T-cell (primary cell): Measurements from ENCODE around the gene XPNPEP1. TPM values are rescaled to one million over a fixed set of nuclear protein-coding genes. Genes with fewer than 3 reads are reported as not detected.
"Not testable (repeated sequence)": the region's sequence is repeated elsewhere in the genome, so short reads cannot be mapped to it uniquely, and the experiment has no call there.

Experiments
- ATAC-seq, 4 experiments: fragments of 200-7000 bp in 3 of 4; fragments of 150-1000 bp in 1 of 4; cut with Tn5 transposase; replicated peaks in 1 of 4; 1 replicate in 3 of 4; 2 replicates in 1 of 4; pipeline ENCODE4 v1.10.0; 2021; ENCODE audit warnings: moderate library complexity in 3 of 4, mild to moderate bottlenecking in 2 of 4, moderate number of reproducible peaks in 1 of 4
- CTCF ChIA-PET, 2 donors: fragments of 300-600 bp; sonication (Branson Sonifier 250); formaldehyde crosslinking; loops; one replicate each; lab custom pipeline; 2022; ENCODE audit warnings: antibody characterized with exemption in 2 of 2; lab: Charles Lee
- POLR2A ChIA-PET, 2 donors: fragments of 300-600 bp; sonication (Branson Sonifier 250); formaldehyde crosslinking; loops; one replicate each; lab custom pipeline; 2022; ENCODE audit warnings: antibody characterized with exemption in 2 of 2; lab: Charles Lee
- DNase-seq, 35 experiments: peaks; one replicate each; pipeline versions ENCODE4 v3.0.0 to v3.0.0-alpha.2; 2013 to 2023
- H3K27ac ChIP-seq: one replicate; pipeline ENCODE4 v1.5.1; 2013; ENCODE audit warnings: low read length
- H3K27me3 ChIP-seq, 2 experiments: replicated peaks in 1 of 2; 1 replicate in 1 of 2; 2 replicates in 1 of 2; pipeline versions ENCODE4 v1.6.1 to v1.7.0; 2013; ENCODE audit warnings: low read length in 1 of 2, mixed read lengths in 1 of 2; ENCODE audit not compliant: control insufficient read depth in 2 of 2, insufficient read depth in 2 of 2; ENCODE audit errors: extremely low read depth in 1 of 2
- H3K36me3 ChIP-seq, 2 donors: 1 replicate in 1 of 2; 2 replicates in 1 of 2; pipeline versions ENCODE4 v1.6.1 to v1.7.0; 2013; ENCODE audit warnings: low read length in 1 of 2; ENCODE audit not compliant: control insufficient read depth in 2 of 2, insufficient read depth in 1 of 2; ENCODE audit errors: extremely low read depth in 1 of 2
- H3K4me1 ChIP-seq, 2 experiments: 1 replicate in 1 of 2; 2 replicates in 1 of 2; pipeline versions ENCODE4 v1.6.1 to v1.7.0; 2013; ENCODE audit warnings: low read length in 2 of 2, mixed read lengths in 1 of 2; ENCODE audit not compliant: insufficient read depth in 2 of 2, control insufficient read depth in 1 of 2; ENCODE audit errors: extremely low read depth in 1 of 2
- H3K4me3 ChIP-seq, 2 donors: 1 replicate in 1 of 2; 2 replicates in 1 of 2; pipeline versions ENCODE4 v1.5.1 to v1.7.0; 2013; ENCODE audit warnings: mild to moderate bottlenecking in 2 of 2, low read length in 1 of 2, moderate library complexity in 1 of 2; ENCODE audit not compliant: control insufficient read depth in 1 of 2; ENCODE audit errors: extremely low read depth in 1 of 2
- H3K9me3 ChIP-seq: 2 replicates; pipeline ENCODE4 v1.7.0; 2013
- H3K27ac Mint-ChIP-seq, 2 donors: one replicate each; pipeline ENCODE4 v1.8.0; 2020 to 2021; ENCODE audit warnings: mild to moderate bottlenecking in 2 of 2, mixed read lengths in 2 of 2
- H3K27me3 Mint-ChIP-seq, 2 donors: one replicate each; pipeline ENCODE4 v1.8.0; 2021 to 2022; ENCODE audit warnings: mixed read lengths in 2 of 2
- H3K36me3 Mint-ChIP-seq: one replicate; pipeline ENCODE4 v1.8.0; 2021; ENCODE audit warnings: mixed read lengths
- H3K4me1 Mint-ChIP-seq, 3 donors: one replicate each; pipeline ENCODE4 v1.8.0; 2020 to 2022; ENCODE audit warnings: mixed read lengths in 3 of 3, mild to moderate bottlenecking in 1 of 3
- H3K4me3 Mint-ChIP-seq, 3 donors: one replicate each; pipeline ENCODE4 v1.8.0; 2020 to 2022; ENCODE audit warnings: mild to moderate bottlenecking in 3 of 3, mixed read lengths in 3 of 3, moderate library complexity in 3 of 3
- H3K9me3 Mint-ChIP-seq, 3 donors: one replicate each; pipeline ENCODE4 v1.8.0; 2020 to 2022; ENCODE audit warnings: mixed read lengths in 3 of 3
- WGBS: methylation state at CpG from one replicate; pipeline ENCODE4 v1.1.5; 2013; ENCODE audit warnings: missing lambda C conversion rate; ENCODE audit not compliant: insufficient coverage; 5-methylcytosine and 5-hydroxymethylcytosine counted together
- total RNA-seq, 35 experiments: library from RNA in 6 of 35; stranded (reverse) in 6 of 35; fragments of 120-200 nt in 1 of 35; gene quantifications; one replicate each; pipeline versions ENCODE4 v1.2.1 to v1.2.4 and lab custom pipeline; 2013 to 2026

XPNPEP1 gene
- total RNA-seq, 5 donors from 2014 or later (not counting 1 experiment from before 2014, with no cell fraction given): 40.0 to 63.9 (median 44.6) TPM

- no CpG with 5 or more reads among the region's 2 CpGs for WGBS
- POLR2A ChIA-PET: no interaction called here
- no peak overlapping the region for H3K4me3 Mint-ChIP-seq
Observed at GRCh38 chr10:109919220-109919619, 4.1 kb downstream of the XPNPEP1 start.

GRCh38 chr10:109918707-109919106, 4.6 kb downstream of the XPNPEP1 start:
- H3K27ac Mint-ChIP-seq, H3K27ac ChIP-seq, H3K9me3 ChIP-seq, ATAC-seq, POLR2A ChIA-PET, DNase-seq, H3K36me3 Mint-ChIP-seq, H3K9me3 Mint-ChIP-seq, H3K27me3 Mint-ChIP-seq, H3K36me3 ChIP-seq, H3K27me3 ChIP-seq, H3K4me3 ChIP-seq: not testable (repeated sequence)
- H3K4me3 Mint-ChIP-seq: peak overlapping the region in 2 of 3 donors; percentile 9 to 21
- CTCF ChIA-PET: interaction anchor here (0.7 kb wide), 2 partner anchors 58 to 686 kb away, joined by 3 to 6 read pairs; no protein-coding TSS in a partner anchor
- H3K4me1 Mint-ChIP-seq: peaks cover 74 to 87% (median 81%) of the 10 kb centered on the region in 3 donors
- H3K4me1 ChIP-seq: peaks cover 12 to 59% of the 10 kb centered on the region in 2 experiments
- WGBS: no CpG with 5 or more reads among the region's 6 CpGs

More at GRCh38 chr10:109919220-109919619, 4.1 kb downstream of the XPNPEP1 start:
- H3K36me3 ChIP-seq: no peaks in the 10 kb centered on the region
- H3K27ac ChIP-seq: no peak overlapping the region
- peaks cover 12 to 64% of the 10 kb centered on the region in 2 experiments for H3K4me1 ChIP-seq
- CTCF ChIA-PET: no interaction called here
- ATAC-seq (no peak), DNase-seq (no peak)
- peaks cover 6% of the 10 kb centered on the region for H3K36me3 Mint-ChIP-seq
- no peaks in the 10 kb centered on the region for H3K9me3 Mint-ChIP-seq
- H3K27me3 Mint-ChIP-seq: no peaks in the 10 kb centered on the region
- H3K9me3 ChIP-seq: no peaks in the 10 kb centered on the region
- H3K27ac Mint-ChIP-seq: no peak overlapping the region
- H3K4me3 ChIP-seq: no peak overlapping the region
- H3K27me3 ChIP-seq: no peaks in the 10 kb centered on the region
- H3K4me1 Mint-ChIP-seq: peaks cover 73 to 87% (median 81%) of the 10 kb centered on the region in 3 donors

GRCh38 chr10:109915566-109915965, 7.7 kb downstream of the XPNPEP1 start:
- no peaks in the 10 kb centered on the region for H3K27me3 ChIP-seq
- H3K4me1 ChIP-seq: peaks cover 15 to 45% of the 10 kb centered on the region in 2 experiments
- 80% methylated on average over 1 of the region's 2 CpGs for WGBS
- ATAC-seq: no peak
- peak overlapping the region; percentile 85 to 92 for H3K27ac Mint-ChIP-seq
- peaks cover 80 to 94% (median 88%) of the 10 kb centered on the region in 3 donors for H3K4me1 Mint-ChIP-seq
- H3K4me3 ChIP-seq: no peak overlapping the region
- peaks cover 0 to 13% of the 10 kb centered on the region in 2 donors for H3K36me3 ChIP-seq
- ChIA-PET CTCF (interaction anchor here in 1 of 2 donors (0.5 kb wide), 1 partner anchor 681 kb away, joined by 3 read pairs; no protein-coding TSS in a partner anchor), POLR2A (no interaction called here)
- H3K4me3 Mint-ChIP-seq: peak overlapping the region in 2 of 3 donors; percentile 52 to 62
- H3K9me3 Mint-ChIP-seq: no peaks in the 10 kb centered on the region
- no peaks in the 10 kb centered on the region for H3K9me3 ChIP-seq
- peaks cover 23% of the 10 kb centered on the region for H3K36me3 Mint-ChIP-seq
- H3K27me3 Mint-ChIP-seq: no peaks in the 10 kb centered on the region
- DNase-seq: no peak
- H3K27ac ChIP-seq: peak overlapping the region; percentile 48

- Histone ChIP-seq H3K27ac (peak overlapping the region; percentile 48), H3K4me3 (no peak overlapping the region), H3K4me1 (peaks cover 21 to 46% of the 10 kb centered on the region in 2 experiments), H3K27me3 (no peaks in the 10 kb centered on the region), H3K36me3 (peaks cover 0 to 13% of the 10 kb centered on the region in 2 donors), H3K9me3 (no peaks in the 10 kb centered on the region)
- Mint-ChIP-seq H3K27me3 (no peaks in the 10 kb centered on the region), H3K4me3 (peak overlapping the region; percentile 37 to 62 (median 52)), H3K4me1 (peaks cover 80 to 94% (median 88%) of the 10 kb centered on the region in 3 donors), H3K36me3 (peaks cover 25% of the 10 kb centered on the region), H3K9me3 (no peaks in the 10 kb centered on the region), H3K27ac (peak overlapping the region; percentile 85 to 92)
- WGBS: 0% methylated on average over 1 of the region's 3 CpGs
- DNase-seq (peak in 22 of 35 experiments; percentile 19 to 77 (median 32)), ATAC-seq (peak; percentile 97 to 98 (median 98))
- ChIA-PET POLR2A (no interaction called here), CTCF (interaction anchor here in 1 of 2 donors (0.5 to 1.4 kb wide), 2 partner anchors 31 to 681 kb away, joined by 3 to 5 read pairs; no protein-coding TSS in a partner anchor)
Observed at GRCh38 chr10:109914966-109915365, 8.3 kb downstream of the XPNPEP1 start.

GRCh38 chr10:109913306-109913892, 9.9 kb downstream of the XPNPEP1 start:
- Histone ChIP-seq H3K27me3 (no peaks in the 10 kb centered on the region), H3K27ac (no peak overlapping the region), H3K4me1 (peaks cover 22 to 45% of the 10 kb centered on the region in 2 experiments), H3K9me3 (no peaks in the 10 kb centered on the region), H3K4me3 (no peak overlapping the region), H3K36me3 (peaks cover 0 to 13% of the 10 kb centered on the region in 2 donors)
- Mint-ChIP-seq H3K4me1 (peaks cover 80 to 85% (median 83%) of the 10 kb centered on the region in 3 donors), H3K27me3 (no peaks in the 10 kb centered on the region), H3K27ac (peak overlapping the region; percentile 40 to 61), H3K4me3 (no peak overlapping the region), H3K9me3 (no peaks in the 10 kb centered on the region), H3K36me3 (peaks cover 28% of the 10 kb centered on the region)
- POLR2A ChIA-PET: interaction anchor here in 1 of 2 donors (0.6 to 0.9 kb wide), 2 partner anchors 9 to 163 kb away, joined by 4 read pairs; no protein-coding TSS in a partner anchor
- no CpG with 5 or more reads among the region's 4 CpGs for WGBS
- no peak for DNase-seq
- CTCF ChIA-PET: interaction anchor here (0.5 to 1.4 kb wide), 6 partner anchors 8 to 404 kb away, joined by 3 to 5 read pairs (median 4); no protein-coding TSS in a partner anchor
- ATAC-seq: no peak
